ENCODE measurements around the gene HOTAIR.

Gene HOTAIR

GRCh38 chr12:53987787-53988230 lies 13.1 kb upstream of the HOTAIR start:
- no peak for DNase-seq (ENCODE audit: low spot score)

DNA sequence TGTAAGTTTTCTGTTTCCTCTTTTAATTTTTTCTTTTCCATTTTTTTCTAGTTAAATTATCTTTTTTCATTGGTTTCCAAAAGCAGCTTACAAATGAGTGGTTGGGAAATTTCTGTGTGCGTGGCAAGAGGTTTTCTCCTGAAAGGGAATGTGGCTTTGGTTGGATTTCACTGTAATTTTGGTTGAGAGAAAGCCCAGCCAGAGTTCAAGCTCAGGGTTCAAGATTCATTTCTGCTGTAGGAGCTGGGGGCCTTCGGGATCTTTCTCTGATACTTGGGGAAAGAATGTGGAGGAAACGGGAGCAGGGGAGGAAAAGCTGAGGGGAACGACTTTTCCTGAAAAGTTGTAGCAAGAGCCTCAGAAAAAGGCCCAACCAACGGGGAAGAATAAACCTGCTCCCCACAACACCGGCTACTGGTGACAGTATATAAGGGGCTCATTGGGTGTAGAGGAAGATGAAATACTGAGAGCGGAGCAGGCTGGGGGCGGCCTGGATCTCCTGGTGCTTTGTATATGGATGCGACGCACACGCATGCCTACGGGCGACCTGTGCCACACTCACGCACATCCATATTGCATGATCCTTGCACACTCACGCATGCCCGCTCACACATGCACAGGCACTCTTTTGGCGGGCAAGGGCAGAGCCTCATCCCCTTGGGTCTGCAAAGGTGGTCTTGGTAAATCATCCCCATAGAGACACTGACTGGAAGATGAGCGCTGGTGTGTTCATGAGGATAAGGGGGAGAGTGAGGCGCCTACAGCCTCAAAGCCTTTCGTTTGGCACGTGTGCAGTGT lies 12.1 kb upstream of the HOTAIR start:
- DNase-seq (ENCODE audit: low spot score): no peak

DNA sequence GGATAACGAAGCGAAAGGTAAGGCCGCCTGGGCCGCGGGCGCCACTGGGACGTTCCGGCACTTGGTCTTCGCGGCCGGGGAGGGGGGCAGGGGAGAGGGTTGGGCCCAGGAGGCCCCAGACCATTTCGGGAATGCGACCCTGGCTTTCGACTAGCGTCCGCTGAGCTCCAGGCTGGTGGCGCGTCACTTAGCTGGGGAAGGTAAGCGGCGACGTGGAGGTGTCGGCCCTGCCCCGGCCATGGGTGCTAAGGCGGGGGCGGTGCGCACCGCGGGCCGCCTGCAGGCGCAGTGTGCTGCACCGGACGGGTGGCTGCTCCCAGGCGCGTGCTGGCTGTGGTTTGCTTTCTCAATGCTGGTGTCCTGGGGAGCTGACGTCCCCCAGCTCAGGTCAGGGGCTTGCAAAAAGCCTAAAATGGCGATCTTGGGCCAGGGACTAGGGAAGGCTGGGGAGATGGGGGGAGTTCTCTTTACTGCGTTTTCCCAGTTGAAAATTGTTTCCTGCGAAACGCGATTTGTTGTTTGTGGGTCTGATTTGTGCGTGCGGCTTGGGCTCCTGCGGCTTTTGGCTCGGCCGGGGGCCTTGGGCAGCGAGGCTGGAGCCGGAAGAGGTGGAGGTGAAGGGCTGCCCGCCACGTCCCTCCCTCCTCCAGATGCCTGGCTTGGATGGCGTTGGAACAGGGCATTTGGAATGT lies 11.4 kb upstream of the HOTAIR start:
- no peak for DNase-seq (ENCODE audit: low spot score)

GRCh38 chr12:53985692-53985993 lies 10.9 kb upstream of the HOTAIR start:
- no peak for DNase-seq (ENCODE audit: low spot score)

GRCh38 chr12:53984901-53985691 lies 10.3 kb upstream of the HOTAIR start, which contains the start of gene HOXC10:
Gene HOXC10, plus strand, starts transcription at chr12:53985146. Its CDS starts 114 bp downstream, at chr12:53985260.
- DNase-seq (ENCODE audit: low spot score): peak; percentile 91

DNA sequence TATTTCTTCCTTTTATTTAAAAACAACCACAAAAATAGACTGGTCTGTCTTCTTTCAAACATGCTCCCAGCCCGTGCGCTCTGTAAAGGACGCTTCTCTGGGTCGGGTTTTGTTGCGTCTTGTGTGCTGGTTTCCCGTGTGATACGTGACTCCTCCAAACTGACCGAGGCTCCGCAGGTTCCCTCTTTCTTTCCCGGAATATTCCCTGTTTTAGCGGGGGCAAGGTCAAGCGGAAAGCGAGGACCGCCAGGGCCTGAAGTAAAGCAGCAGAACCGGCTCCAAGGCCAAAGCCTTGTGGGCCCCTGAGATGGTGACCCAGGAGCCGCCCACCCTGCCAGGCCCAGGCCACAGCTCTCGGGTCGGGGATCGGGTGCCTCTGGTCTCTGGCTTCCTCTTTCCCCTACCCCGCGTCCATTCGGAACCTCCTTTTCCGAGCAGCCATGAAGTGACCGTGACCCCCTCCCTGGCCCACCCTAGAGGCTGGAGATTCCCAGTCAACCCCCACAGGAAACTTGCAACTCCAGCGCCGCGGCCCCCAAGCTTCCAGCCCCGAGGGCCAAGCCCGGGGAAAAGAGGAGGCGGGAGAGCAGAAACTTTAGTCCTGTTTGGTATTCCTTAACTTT lies 9.3 kb upstream of the HOTAIR start:
- no peak for DNase-seq (ENCODE audit: low spot score)

GRCh38 chr12:53983568-53983949 lies 8.8 kb upstream of the HOTAIR start:
- no peak for DNase-seq (ENCODE audit: low spot score)

DNA sequence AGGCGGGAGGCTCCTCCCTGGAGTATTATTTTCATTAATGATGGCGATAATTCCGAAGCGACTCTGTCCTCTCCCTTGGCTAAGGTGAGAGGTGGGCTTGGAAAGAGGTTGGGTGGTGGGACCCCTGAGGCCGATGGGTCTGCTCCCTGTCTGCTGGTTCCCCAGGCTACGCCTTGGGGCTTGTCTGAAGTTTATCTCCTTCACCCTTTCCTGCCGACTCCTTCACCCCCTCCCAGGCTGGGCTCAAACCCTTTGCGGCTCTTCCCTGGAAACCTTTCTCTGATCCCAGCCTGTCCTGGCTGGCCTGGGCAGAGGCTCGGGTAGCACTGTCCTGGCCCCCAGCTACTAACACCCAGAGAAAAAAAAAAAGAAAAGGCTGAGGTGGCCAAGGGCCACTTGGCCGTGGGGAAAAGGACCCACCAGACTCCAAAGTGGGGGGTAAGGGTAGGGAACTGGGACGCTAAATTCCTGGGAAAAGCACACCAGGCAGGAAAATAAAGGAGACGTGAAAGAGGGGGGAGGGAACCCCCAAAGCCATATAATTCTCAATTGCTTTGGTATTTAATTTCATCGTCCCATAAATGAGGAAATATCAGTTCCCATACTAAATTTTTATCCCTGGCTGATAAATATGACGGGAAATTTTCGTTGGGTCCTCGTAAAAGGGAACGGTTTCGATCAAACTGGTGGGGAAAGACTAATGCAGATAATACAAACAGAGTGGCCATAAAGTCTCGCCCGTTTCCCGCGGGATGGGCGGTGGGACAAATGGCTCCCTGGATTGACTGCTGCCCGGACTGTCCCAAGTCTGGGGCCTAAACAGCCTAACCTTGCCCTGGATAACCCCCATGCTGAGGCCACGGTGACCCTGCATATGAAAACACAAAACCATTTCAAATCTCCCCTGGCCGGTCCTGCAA lies 8.2 kb upstream of the HOTAIR start:
- no peak for DNase-seq (ENCODE audit: low spot score)

- DNase-seq (ENCODE audit: low spot score): no peak
Observed at GRCh38 chr12:53981634-53982565, 7.1 kb upstream of the HOTAIR start.

DNA sequence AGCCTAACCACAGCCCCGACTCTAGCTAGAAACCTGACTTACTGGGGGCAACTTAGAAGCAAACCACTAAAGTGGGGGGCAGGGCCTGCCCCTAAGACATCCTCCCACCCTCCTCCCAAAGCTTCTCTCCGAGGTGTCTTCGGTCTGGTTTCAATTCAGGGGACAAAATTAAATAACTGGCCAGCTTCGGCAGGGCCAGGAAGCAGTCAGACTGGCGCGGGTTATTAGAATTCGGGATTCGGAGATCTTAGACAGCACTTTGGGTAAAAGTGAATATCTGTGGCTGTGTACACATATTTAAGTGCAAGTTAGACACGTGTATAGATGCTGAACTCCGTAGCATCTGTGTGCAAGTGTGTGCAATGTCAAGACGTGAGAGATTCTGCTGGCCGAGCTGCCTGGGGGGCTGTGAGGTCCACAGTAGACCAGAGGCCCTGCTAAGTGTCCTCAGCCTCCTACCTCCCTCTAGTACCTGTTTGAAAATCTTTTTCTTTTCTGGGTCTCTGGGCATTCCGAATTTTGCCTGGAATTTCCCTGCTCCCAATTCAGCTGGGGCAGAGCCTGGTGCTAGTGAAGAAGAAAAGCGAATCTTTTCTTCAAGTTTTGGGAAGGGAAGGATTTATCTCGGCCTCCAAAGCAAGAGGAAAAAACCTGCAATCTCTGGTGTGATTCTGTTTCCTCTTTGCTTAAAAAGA lies 6.2 kb upstream of the HOTAIR start:
- DNase-seq (ENCODE audit: low spot score): no peak

- DNase-seq (ENCODE audit: low spot score): no peak
Observed at GRCh38 chr12:53980104-53980801, 5.5 kb upstream of the HOTAIR start.

- no peak for DNase-seq (ENCODE audit: low spot score)
Observed at GRCh38 chr12:53978477-53979356, 4.0 kb upstream of the HOTAIR start.

DNA sequence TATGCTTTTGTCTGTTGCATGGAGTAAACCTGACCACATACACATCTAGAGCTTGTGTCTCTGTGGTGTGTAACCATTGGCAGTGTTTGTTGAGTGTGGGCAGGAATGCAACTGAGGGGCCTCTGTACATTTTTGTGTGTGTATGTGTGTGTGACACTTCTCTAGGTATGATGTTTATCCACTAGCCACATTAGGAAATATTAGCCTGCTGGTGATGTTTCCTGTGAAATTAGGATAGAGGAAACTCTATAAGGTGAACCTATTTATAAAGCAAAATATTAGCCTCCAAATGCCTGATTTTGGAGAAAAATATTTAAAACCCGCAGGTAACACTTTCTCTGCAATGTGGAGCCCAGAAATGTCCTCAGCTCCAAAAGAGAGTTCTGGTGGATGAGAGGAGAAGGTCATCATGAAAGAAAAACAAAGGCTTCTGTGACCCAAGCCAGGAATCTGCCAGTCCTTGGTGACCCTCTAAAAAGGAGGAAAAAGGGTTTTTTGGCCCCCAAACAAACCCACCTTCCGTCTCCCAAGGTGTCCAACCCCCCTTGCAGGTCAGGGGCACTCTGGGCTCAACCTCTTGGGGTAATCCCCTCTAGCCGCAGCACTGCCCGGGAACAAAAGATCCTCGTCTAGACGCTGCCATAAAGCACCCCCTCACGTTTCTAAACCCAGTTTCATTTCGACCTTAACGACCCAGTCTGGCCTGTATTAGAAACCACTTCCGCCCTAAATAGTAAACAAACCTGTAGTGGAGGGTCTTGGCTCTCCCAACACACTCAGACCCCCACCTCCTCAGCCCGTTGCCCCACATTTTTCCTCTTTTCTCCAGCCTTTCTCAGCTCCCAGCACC lies 3.1 kb upstream of the HOTAIR start:
- no peak for DNase-seq (ENCODE audit: low spot score)

GRCh38 chr12:53976823-53977595 lies 2.3 kb upstream of the HOTAIR start:
- DNase-seq (ENCODE audit: low spot score): no peak

GRCh38 chr12:53976172-53976822 lies 1.5 kb upstream of the HOTAIR start:
- no peak for DNase-seq (ENCODE audit: low spot score)

Data from ecto neural progenitor cell (in vitro differentiated cells).